GM21528 (cell line): ENCODE data around the gene ABL1.
"Not testable (repeated sequence)": the region's sequence is repeated elsewhere in the genome, so short reads cannot be mapped to it uniquely, and the experiment has no call there.

Experiments
- ATAC-seq: cut with Tn5 transposase; IDR thresholded peaks from one replicate; pipeline ENCODE4 v1.9.1; 2021; ENCODE audit warnings: mild to moderate bottlenecking, moderate library complexity; ENCODE audit not compliant: unreplicated experiment, low FRiP score

The ABL1 gene

GRCh38 chr9:130900701-130901497 lies 65.8 kb downstream of the ABL1 start:
- no peak for ATAC-seq

DNA sequence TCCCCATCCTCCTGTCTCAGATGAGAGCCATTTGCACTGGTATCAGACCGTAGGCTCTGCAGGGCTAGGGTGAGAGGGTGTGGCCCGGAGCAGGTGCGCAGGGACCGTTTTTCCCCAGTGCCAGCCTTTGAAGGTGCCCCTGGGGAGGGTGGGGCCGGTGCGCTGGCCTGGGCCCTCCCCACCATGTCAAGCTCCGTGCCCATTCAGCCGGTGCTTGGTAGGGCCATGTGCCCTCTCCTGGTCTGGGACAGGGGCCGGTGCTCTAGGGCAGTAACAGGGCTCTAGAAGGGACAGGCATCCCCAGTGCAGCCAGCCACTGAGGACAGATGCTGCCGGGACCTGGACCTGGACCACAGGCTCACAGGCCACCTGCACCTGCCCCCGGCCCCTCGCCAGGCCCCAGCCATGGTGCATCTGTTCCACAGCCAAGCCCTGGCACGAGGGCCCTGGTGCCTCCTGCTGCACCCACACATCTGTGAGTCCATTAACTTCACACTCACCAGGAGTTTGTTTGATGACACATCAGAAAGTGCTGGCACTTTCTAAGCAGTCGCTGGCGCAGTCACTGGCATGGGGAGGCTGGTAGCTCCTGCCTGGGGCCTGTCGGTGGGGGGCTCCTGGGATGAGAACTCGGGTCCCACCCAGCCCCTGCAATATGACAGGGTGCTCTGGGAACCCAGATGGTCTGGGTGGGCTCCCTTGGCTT lies 66.6 kb downstream of the ABL1 start:
- no peak for ATAC-seq

DNA sequence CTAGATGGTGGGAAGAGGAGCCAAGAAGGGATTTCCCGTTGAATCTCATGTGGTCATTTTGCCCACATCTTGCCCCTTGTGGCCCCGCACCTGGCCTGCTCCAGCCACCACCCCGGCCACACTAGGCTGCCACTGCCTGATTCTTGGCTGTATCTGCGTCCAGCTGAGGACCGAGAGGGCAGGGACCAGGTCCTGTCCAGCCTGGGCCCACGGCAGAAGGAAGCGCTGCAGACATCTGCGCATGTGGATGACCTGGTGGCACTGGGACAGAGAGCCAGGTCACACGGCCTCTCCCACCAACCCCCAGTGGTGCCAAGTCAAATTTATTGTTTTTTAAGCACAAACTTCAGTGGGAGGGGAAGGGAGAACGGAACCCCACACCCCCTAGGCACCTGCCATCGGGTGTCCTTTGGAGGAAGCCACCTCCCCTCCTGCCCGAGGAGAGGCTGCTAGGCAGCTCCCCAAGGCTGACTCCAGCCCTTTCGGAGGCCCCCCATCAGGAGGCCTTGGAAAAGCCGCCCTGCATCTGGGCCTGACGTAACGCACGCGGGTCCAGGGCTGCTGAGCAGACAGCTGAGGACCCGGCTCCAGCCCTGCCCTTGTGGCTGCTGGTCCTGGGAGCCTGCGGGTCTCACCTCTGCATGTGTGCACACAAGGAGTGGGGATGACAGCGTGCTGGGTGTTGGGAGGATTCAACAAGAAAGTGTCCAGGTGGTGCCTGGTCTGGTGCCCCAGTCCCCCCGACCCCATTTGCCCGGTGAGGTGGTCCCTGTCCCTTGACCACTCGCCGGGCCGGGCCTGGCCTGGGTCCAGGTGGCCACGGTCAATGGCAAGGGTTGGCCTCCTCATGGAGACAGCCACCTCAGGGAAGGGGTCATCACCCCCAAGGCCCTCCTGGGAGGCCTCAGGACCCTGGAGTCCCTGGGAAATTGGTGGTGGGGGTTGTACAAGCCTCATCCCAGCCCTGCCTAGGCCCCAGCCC lies 67.4 kb downstream of the ABL1 start:
- ATAC-seq: no peak

- ATAC-seq: no peak
These were observed 68.4 kb downstream of the ABL1 start for GRCh38 chr9:130903194-130904069.

DNA sequence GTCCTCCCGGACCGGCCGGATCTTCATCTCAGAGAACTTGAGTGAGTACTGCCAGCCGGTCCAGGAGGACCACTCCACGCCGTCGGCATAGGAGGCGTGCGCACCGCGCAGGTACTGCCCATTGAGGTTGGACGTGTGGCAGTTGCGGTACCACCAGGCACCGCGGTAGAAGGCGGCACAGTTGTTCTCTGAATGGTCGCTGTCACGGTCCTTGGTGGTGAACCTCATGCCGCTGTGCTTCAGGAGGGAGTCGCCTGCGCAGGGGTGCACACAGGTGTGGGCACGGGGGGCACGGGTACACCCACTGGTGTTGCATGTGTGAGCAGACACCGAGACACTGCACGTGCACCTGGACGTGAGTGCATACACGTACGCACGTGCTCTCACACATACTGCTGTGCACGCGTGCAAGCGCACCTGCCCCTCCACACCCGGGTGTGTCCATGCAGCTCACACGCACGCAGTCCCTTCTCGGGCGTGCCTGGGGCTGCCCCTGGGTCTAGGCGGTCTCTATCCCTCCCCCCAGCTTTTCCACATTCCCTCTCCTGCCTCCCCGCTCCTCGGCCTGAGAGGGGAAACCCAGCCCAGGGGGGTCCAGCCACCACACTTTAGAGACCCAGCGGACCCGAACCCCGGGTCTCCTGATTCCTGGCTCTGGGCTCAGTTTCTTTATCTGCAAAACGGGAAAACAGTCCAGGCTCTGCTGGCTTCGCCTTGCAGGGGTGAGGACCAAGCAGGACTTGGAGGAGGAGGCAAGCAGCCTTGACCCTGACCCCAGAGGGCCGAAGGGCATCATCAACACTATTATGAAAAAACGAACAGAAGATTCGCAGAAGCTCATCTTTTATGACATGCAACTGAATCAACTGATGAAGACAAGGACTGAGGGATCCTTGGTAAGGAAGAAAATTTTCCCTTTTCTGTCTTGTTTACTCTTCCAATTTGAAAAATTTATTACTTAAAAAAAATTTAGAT lies 69.3 kb downstream of the ABL1 start:
- ATAC-seq: no peak

DNA sequence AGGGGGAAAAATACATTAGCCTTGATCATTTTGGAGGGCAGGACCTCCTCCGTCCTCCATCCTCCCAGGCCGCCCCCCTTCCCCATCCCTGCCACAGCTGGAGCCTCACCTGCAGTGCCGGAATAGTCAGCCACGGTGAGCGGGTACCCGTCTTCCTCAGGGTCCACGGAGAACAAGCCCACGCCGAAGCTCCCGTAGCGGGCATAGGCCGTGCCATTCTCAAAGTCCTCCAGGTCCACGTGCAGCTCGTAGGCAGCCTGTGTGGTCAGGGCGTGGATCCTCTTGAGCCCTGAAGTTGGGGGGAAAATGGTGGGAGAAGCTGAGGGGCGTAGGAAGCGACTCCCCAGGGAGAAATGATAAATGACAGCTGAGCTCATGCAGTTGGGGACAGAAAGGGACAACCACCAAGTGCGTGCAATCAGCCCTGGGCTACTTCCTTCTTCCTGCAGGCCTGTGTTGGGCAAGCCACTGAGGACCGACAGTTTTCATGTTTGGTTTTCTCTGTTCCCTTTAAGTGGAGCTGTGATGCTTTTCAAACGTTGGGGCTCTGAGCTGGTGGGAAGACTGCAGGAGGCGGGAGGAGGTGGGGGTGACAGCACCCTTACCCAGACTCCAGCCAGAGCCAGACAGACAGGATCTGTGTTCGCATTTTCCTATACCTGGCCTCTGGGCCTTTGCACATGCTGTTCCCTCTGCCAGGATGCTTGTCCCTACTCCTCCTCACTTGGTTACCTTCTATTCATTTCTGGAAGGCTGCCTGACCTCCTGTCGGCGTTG lies 70.3 kb downstream of the ABL1 start:
- no peak for ATAC-seq

DNA sequence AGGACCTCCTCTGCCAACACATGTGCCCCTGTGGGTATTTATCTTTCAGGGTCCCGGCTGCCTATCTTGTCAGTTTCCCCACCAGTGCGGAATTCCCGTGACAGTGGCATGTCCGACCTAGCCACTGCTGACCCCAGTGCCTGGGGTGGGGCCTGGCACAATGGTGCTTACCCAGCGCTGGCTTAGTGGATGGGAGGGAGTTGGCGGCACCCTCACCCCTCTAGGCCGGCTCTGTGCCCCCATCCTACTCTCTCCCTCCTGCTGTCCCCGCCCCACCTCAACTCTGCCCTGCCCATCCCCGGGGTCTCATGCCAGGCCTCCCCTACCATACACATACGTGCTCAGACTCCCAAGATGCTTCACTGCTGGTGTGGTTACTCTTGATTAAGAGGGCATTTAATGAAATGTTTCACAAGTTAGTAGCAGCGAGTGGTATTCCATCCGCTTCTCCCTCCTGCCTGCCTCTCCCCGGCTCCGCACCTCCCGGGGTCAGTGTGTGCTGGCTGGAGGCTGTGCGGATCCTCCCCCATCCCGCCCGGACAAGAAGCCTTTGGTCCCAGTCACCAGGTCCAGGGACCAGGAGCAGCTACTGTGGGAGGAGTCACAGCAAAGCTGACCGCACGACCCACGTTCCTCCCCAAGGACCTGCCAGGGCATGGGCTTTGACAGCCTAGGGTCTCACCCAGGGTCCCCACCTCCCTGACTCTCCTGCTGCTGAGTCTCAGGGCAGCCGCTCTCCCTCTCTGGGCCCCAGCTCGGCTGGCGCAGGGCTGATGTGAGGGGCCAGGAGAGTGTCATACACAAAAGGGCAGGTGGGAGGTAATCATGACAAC lies 71.1 kb downstream of the ABL1 start:
- no peak for ATAC-seq

GRCh38 chr9:130906735-130907416 lies 71.8 kb downstream of the ABL1 start:
- ATAC-seq: no peak

DNA sequence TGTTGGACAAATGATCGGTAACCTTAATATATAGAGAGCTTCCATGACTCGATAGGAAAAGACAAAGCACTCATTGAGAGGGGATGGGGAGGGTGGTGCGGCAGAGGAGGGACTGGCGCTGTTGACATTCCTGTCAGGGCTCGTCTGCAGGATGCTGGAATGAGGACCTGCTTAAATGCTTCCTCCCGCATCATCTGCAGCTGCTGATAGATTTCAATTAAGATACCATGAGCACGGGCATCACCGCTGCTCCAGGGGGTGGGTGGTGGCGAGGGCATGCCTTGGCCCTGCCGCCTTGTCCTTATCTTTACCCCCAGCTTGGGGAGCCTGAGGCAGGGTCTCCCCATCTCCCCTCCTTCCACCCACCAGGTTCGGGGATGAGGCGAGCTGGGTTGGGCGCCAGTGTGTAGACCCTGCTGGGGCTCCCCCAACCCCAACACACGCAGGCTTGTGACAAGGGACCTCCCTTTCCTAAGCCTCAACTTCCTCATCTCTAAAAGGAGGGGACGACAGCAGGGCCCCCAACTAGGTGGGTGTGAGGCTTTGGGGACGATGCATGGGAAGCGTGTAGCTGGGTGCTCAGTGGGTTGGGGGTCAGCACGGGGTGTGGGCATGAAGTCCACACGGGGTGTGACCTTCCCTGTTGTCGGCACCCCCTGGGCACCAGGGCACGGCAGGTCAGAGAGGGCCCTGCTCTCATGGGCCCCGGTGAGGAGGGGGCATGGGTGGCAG lies 73.3 kb downstream of the ABL1 start:
- no peak for ATAC-seq

- ATAC-seq: no peak
These were observed 73.9 kb downstream of the ABL1 start for GRCh38 chr9:130908878-130909355.

- ATAC-seq: not testable (repeated sequence)
These were observed 75.0 kb downstream of the ABL1 start for GRCh38 chr9:130910041-130910440.

- ATAC-seq: not testable (repeated sequence)
These were observed 75.6 kb downstream of the ABL1 start for GRCh38 chr9:130910670-130911069.

GRCh38 chr9:130911254-130912049 lies 76.4 kb downstream of the ABL1 start:
- no peak for ATAC-seq

- no peak for ATAC-seq
These were observed 78.0 kb downstream of the ABL1 start for GRCh38 chr9:130912932-130913598.
